ENCODE measurements around the gene ALKBH3.

Gene ALKBH3

DNA sequence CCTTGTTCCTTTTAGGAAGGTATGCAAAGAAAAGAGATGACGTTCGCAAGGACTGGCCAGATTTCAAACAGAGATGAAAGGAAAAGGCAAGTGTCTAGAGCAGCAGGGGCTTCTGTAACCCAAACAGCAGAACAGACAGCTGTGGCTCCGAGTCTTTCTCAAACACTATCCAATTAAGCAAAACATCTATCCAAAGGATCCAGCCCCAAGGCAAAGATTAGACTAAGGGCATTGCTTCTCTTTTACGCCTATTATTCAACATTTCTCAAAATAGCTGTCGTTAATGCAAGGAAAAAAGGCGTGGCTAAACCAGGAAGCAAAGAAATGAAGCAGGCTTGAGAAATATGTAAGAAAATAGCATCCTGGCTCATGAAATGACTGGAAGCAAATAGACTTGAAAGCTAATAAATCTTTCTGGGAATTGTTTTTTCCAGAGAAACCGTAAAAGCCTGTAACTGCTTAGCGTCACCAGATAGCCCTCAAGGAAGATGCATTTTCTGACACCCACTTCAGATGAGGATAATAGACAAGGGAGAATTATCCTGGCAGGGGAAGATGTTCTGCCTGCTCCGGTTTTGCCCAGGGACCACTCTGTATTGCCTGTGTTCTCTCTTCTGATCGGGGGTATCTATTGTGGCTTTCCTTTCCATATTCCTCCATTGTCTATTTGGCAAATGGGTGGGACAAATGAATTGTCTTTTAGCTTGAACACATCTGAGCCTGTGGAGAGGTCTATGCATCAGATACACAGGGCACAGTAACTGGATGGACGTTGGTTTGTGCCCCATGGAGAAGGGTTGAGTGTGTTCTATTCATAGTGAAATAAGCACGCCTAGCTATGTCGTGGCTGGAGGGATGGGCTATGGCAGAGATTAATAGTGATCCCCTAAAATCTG, 82.0 kb downstream of the ALKBH3 start:
- DNase-seq (ENCODE audit: low spot score), result no peak

DNA sequence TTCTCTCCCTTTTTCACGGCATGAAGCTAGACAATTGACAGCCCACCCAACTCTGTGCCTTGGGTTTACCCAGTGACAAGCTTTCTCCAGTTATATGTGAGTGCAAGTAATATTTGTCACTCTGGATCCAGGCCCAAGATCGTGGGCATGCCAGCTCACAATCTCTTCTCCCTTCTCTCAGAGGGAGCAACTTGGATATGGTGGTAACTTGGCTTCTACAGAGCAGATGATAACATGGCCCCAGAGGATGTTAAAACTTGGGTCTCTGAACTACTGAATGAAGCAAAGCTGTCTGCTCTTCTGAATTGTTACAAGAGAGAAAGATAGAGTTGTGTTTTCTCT, 82.6 kb downstream of the ALKBH3 start:
- DNase-seq (ENCODE audit: low spot score), result no peak

DNA sequence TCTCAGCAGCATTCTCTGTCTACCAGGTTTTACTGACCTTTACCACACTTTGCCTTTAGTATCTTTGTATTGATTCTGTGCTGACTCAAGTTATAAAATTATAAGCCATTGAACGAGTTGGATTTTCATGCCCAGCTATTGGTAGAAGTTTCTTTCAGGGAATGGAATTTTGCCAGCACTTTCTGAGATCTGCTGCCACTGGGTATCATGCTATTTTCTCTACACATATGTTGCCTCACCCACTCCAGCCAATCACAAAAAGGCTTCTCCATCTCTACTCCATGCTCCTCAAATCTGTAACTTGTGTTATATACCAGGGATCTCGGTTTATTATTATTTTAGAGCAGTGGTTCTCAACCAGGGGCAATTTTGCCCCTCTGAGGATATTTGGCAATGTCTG, 87.0 kb downstream of the ALKBH3 start:
- no peak for DNase-seq (ENCODE audit: low spot score)

DNA sequence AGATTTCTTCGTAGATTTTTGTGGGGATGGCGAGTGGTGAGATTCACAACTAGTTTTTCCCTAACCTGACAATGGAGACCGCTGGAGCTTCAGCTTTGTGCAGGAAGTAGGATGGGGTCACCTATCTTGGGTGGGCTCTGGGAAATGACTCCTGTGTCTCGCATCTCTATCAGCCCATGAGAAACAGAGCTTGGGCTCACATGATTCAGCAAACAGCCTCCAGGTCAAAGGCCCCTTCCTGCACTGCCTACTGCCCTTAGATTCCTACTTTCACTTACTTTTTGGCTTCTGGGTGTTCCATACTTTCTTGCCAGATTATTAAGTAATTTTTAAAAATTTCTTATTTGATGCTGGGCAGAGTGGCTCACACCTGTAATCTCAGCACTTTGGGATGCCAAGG, 88.1 kb downstream of the ALKBH3 start:
- DNase-seq (ENCODE audit: low spot score), result no peak

DNA sequence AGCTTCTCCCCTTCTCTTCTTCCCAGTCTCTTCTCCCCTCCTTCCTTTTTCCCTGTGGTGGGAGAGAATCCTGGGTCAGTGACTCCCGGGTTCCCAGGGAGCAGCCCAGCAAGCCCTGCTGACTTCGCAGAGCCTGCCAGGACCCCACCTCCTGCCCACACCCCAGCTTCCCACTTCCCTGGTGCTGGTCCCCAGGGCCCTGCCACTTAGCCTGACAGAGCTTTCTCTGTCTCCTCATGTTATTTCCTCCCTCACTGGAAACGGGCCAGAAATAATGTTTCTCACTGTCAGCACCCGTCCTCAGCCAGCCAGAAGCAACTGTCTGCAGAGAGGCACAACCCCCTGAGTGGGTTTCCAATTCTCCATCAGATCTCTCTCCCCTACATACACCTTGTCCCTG, 88.9 kb downstream of the ALKBH3 start:
- DNase-seq (ENCODE audit: low spot score), result no peak

All from D341Med (cell line).